ENCODE measurements around the gene ZNF630. TPM values are rescaled to one million over a fixed set of nuclear protein-coding genes. Genes with fewer than 3 reads are reported as not detected.
A peak's percentile ranks its signal among the peaks of the same experiment; 100 is the strongest.
"Not testable (repeated sequence)": the region's sequence is repeated elsewhere in the genome, so short reads cannot be mapped to it uniquely, and the experiment has no call there.

Gene ZNF630
- total and polyA plus RNA-seq, 3 donors from 2014 or later = 1.5 to 5.6 (median 2.0) TPM

DNA sequence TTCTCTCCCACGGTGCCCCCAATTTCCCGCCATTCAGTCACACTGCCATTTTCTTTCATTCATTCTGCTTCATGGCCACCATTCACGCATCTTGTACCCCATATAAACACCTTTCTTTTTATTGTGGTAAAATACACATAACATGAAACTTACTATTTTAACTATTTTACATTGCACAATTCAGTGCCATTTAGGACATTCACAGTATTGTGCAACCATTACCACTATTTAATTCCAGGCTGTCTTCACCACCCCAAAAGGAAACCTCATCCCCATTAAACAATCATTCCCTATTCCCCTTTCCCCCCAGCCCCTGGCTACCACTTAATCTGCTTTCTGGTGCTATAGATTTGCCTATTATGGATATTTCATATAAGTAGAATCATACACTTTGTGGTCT is 48.7 kb downstream of the ZNF630 start:
- Histone ChIP-seq H3K36me3 (ENCODE audit: low read depth, missing control alignments) (no peaks in the 10 kb centered on the region), H3K4me3 (no peak overlapping the region), H3K4me1 (no peaks in the 10 kb centered on the region), H3K27ac (no peak overlapping the region), H3K9me3 (no peaks in the 10 kb centered on the region), H3K27me3 (no peaks in the 10 kb centered on the region)
- TF ChIP-seq, protein P1, sequence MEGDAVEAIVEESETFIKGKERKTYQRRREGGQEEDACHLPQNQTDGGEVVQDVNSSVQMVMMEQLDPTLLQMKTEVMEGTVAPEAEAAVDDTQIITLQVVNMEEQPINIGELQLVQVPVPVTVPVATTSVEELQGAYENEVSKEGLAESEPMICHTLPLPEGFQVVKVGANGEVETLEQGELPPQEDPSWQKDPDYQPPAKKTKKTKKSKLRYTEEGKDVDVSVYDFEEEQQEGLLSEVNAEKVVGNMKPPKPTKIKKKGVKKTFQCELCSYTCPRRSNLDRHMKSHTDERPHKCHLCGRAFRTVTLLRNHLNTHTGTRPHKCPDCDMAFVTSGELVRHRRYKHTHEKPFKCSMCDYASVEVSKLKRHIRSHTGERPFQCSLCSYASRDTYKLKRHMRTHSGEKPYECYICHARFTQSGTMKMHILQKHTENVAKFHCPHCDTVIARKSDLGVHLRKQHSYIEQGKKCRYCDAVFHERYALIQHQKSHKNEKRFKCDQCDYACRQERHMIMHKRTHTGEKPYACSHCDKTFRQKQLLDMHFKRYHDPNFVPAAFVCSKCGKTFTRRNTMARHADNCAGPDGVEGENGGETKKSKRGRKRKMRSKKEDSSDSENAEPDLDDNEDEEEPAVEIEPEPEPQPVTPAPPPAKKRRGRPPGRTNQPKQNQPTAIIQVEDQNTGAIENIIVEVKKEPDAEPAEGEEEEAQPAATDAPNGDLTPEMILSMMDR (IDR thresholded peaks at IDR 0.05) = no peak
- no peak for TF ChIP-seq POLR2A (IDR thresholded peaks at IDR 0.05)
- DNase-seq = no peak
- intact Hi-C loops (cut with DNase I; ENCODE audit: low total_unique reads) = loop anchor here (10.0 kb wide), 1 partner anchor 168 kb away; no protein-coding TSS in a partner anchor
- 80 to 81% methylated on average over 3 of the region's 3 CpGs for WGBS, 2 donors

DNA sequence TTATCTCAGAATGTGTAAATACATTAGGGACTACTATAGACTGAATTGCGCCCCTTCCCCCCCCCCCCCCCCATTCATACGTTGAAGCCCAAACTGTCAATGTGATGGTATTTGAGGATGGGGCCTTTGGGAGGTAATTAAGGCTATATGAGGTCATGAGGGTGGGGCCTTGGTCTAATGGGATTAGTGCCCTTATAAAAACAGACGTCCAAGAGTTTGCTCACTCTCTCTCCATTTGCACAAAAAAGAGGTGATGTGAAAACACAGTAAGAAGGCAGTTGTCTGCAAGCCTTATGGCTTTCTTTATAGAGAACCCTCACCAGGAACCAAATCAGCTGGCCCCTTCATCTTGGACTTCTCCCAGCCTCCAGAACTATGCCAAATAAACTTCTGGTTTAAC is 49.3 kb downstream of the ZNF630 start:
- intact Hi-C loops (cut with DNase I; ENCODE audit: low total_unique reads) = loop anchor here (10.0 kb wide), 1 partner anchor 167 kb away; no protein-coding TSS in a partner anchor
- Histone ChIP-seq H3K4me1 (no peaks in the 10 kb centered on the region), H3K36me3 (ENCODE audit: low read depth, missing control alignments) (no peaks in the 10 kb centered on the region), H3K4me3 (no peak overlapping the region), H3K27ac (no peak overlapping the region), H3K27me3 (no peaks in the 10 kb centered on the region), H3K9me3 (no peaks in the 10 kb centered on the region)
- TF ChIP-seq, protein P1 (IDR thresholded peaks at IDR 0.05) = no peak
- no peak for TF ChIP-seq POLR2A (IDR thresholded peaks at IDR 0.05)
- DNase-seq = no peak
- WGBS, 2 donors = 18 to 60% methylated on average over 1 to 3 of the region's 3 CpGs

DNA sequence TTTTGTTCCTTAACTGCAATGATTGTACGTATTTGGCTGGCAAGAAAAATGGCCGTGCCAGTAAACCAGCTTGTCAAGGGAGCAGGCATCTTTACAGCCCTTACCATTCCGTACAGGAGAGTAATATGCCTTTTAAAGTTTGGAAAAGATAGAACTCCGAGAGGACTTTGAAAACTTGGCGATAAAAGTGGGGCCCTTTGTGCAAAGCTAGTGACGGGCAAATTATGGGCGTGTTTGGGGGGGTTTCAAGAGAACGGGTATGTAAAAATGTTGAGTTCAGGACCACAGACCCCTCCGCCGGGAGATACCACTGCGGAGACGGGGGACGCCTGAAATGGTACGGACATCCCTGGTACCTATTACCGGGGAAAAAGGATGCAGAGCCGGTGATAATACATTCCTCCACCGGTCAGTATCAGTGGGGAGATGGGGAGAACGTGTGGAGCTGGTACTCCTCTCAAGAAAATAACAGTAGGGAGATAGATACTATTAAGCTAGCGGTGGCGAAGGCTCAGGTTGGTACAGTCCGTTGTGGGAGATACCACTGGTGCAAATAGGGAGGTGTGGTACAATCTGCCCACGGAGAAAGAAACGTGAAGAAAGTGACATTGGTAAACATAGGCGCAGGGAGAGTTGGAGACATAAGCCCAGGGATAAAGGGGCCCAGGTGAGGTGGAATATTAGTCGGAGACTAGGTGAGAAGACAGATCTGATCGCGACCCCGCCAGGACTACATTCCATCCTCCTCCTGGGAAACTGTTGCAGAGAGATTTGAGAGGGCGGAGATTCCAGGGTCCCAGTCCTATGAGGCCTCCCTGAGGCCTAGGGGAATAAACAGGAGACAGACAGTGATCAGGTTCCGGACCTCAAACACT is 50.2 kb downstream of the ZNF630 start:
- no peaks in the 10 kb centered on the region for H3K27me3 ChIP-seq
- no peaks in the 10 kb centered on the region for H3K36me3 ChIP-seq (ENCODE audit: low read depth, missing control alignments)
- no peaks in the 10 kb centered on the region for H3K4me1 ChIP-seq
- 0% methylated on average over 24 to 30 of the region's 30 CpGs for WGBS, 2 donors
- intact Hi-C loops (cut with DNase I; ENCODE audit: low total_unique reads) = loop anchor here (10.0 kb wide), 1 partner anchor 166 kb away; no protein-coding TSS in a partner anchor
- peak overlapping the region; percentile 90 to 92 for H3K27ac ChIP-seq
- peak overlapping the region; percentile 55 to 69 for H3K4me3 ChIP-seq
- TF ChIP-seq, protein P1 (IDR thresholded peaks at IDR 0.05) = peak in 1 of 3 experiments; percentile 7
- TF ChIP-seq POLR2A (IDR thresholded peaks at IDR 0.05) = no peak
- no peaks in the 10 kb centered on the region for H3K9me3 ChIP-seq
- peak; percentile 85 for DNase-seq

DNA sequence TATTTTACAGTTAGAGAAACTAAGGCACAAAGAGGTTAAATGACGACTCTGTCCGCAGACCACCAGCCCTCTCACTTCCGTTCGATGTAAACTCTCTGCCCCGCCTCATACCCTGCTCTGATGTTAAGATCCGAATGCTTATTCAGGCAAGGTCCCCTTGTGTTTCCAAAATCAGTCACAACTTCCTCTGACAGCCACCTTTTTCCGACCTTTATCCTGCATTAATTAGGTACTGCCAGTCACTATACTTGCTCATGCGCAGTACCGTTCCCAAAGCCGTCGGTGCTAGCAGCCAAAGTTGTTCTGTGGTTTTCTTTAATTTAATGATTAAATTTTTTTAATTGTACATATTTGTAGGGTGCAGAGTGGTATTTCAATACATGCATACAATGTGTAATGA is 51.0 kb downstream of the ZNF630 start:
- not testable (repeated sequence) for H3K36me3 ChIP-seq (ENCODE audit: low read depth, missing control alignments); DNase-seq; H3K9me3 ChIP-seq; H3K4me3 ChIP-seq; H3K27me3 ChIP-seq; H3K27ac ChIP-seq; H3K4me1 ChIP-seq
- intact Hi-C loops (cut with DNase I; ENCODE audit: low total_unique reads) = loop anchor here (10.0 kb wide), 1 partner anchor 166 kb away; no protein-coding TSS in a partner anchor
- 59 to 61% methylated on average over 10 to 11 of the region's 11 CpGs for WGBS, 2 donors

DNA sequence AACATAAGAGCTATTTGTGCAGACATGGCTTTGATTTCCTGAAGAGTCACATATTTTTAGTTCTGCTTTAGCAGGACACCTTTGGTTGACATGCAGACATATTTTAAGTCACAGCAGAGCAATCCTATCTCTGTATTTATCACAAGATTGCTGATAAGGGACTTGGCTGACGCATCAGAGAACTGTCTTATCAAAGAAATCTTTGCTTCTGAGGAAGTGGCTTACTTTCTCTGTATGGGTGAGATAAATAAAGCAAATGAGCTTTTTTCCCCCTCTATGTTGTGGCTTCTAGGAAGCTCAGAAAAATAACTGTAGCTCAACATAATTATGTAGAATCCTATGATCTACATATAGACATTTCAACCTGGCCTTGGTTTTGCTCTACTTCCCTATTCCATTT is 51.5 kb downstream of the ZNF630 start:
- H3K4me3 ChIP-seq; H3K27ac ChIP-seq; H3K4me1 ChIP-seq; H3K9me3 ChIP-seq; H3K36me3 ChIP-seq (ENCODE audit: low read depth, missing control alignments); DNase-seq; H3K27me3 ChIP-seq: not testable (repeated sequence)
- no CpG with 5 or more reads among the region's 1 CpG for WGBS, 2 donors
- intact Hi-C loops (cut with DNase I; ENCODE audit: low total_unique reads) = loop anchor here (10.0 kb wide), 1 partner anchor 165 kb away; no protein-coding TSS in a partner anchor

DNA sequence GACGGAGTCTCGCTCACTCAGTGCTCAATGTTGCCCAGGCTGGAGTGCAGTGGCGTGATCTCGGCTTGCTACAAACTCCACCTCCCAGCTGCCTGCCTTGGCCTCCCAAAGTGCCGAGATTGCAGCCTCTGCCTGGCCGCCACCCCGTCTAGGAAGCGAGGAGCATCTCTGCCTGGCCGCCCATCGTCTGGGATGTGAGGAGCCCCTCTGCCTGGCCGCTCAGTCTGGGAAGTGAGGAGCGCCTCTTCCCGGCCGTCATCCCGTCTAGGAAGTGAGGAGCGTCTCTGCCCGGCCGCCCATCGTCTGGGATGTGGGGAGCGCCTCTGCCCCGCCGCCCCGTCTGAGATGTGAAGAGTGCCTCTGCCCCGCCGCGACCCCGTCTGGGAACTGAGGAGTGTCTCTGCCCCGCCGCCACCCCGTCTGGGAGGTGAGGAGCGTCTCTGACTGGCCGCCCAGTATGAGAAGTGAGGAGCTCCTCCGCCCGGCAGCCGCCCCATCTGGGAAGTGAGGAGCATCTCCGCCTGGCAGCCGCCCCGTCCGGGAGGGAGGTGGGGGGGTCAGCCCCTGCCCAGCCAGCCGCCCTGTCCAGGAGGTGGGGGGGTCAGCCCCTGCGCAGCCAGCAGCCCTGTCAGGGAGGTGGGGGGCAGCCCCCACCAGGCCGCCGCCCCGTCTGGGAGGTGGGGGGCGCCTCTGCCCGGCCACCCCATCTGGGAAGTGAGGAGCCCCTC is 54.7 kb downstream of the ZNF630 start:
- H3K36me3 ChIP-seq (ENCODE audit: low read depth, missing control alignments); H3K9me3 ChIP-seq; H3K27ac ChIP-seq; H3K4me3 ChIP-seq; H3K4me1 ChIP-seq; H3K27me3 ChIP-seq; DNase-seq; intact Hi-C loops (cut with DNase I; ENCODE audit: low total_unique reads): not testable (repeated sequence)
- WGBS, 2 donors = 58% methylated on average over 10 of the region's 46 CpGs; no CpG with 5 or more reads in 1 of the 2 donors

DNA sequence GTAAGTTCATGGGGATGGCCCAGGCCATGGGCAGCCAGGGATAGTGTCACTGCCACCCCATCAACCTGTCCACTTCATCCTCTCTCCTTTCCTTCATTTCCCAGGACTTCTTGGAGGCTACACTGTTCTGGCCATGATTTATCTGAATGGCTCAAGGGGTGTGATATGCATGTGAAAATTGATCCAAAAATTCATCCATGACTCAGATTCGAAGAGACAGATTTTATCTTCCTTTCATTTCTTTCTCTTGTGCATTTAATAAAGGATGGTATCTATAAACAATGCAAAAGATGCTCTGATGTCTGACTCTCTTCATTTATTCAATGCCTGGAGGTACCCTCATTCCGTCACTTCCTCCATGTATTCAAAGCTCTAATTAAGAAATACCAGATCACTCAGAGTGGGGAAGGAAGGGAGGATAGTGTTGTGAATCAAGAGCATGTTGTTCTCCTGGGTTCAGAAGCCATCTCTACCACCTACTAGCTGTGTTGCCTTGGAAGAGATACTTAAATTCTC is 61.9 kb downstream of the ZNF630 start:
- H3K9me3 ChIP-seq; H3K27ac ChIP-seq; H3K27me3 ChIP-seq; H3K4me3 ChIP-seq; H3K4me1 ChIP-seq; DNase-seq; H3K36me3 ChIP-seq (ENCODE audit: low read depth, missing control alignments); intact Hi-C loops (cut with DNase I; ENCODE audit: low total_unique reads): not testable (repeated sequence)
- no CpG with 5 or more reads among the region's 2 CpGs for WGBS, 2 donors

Data from testis (tissue), 3 donors.